ENCODE results near the gene PRRT4. TPM values are rescaled to one million over a fixed set of nuclear protein-coding genes. Genes with fewer than 3 reads are reported as not detected.

Gene PRRT4
- total RNA-seq = 6.8 TPM

- Histone ChIP-seq H3K27me3 (ENCODE audit: control insufficient read depth in 3 of 3, insufficient read depth in 3 of 3, low read length in 3 of 3) (peaks cover 0 to 3% (median 2%) of the 10 kb centered on the region in 3 donors), H3K27ac (ENCODE audit: low read depth, low read length) (no peak within 1 kb of the TSS), H3K9ac (ENCODE audit: low read depth in 1 of 3, low read length in 3 of 3) (peak within 1 kb of the TSS; percentile 47 to 74 (median 65))
Measured at GRCh38 chr7:128361411-128362379, at the start of gene PRRT4. TSS of gene PRRT4 (minus strand) at chr7:128361690.

DNA sequence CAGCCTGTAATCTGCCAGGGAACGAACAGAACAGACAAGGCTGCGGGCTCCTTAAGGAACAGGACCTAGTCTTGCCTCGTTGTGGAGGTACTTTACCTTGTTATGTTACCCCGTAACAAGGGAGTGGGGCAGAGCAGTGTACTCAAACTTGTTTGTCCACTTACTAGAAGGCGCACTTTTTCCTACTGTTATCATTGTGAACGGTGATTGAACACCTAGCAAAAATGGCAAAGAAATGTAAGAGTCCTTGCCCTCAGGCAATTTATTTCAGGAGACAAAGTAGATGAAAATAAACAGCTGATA, 48.9 kb upstream of the PRRT4 start:
- H3K4me3 ChIP-seq (ENCODE audit: low read length in 3 of 3) = peak overlapping the region; percentile 70 to 85 (median 84)
- H3K27me3 ChIP-seq (ENCODE audit: control insufficient read depth in 3 of 3, insufficient read depth in 3 of 3, low read length in 3 of 3) = peaks cover 0 to 14% (median 0%) of the 10 kb centered on the region in 3 donors
- peaks cover 22 to 34% (median 24%) of the 10 kb centered on the region in 3 donors for H3K4me1 ChIP-seq (ENCODE audit: control insufficient read depth in 3 of 3, insufficient read depth in 3 of 3, low read length in 3 of 3)
- no peaks in the 10 kb centered on the region for H3K9me3 ChIP-seq (ENCODE audit: control insufficient read depth in 3 of 3, low read length in 3 of 3)
- H3K9ac ChIP-seq (ENCODE audit: low read depth in 1 of 3, low read length in 3 of 3) = peak overlapping the region; percentile 67 to 85 (median 79)
- H3K36me3 ChIP-seq (ENCODE audit: control insufficient read depth in 3 of 3, insufficient read depth in 3 of 3, low read length in 3 of 3) = no peaks in the 10 kb centered on the region
- peak overlapping the region; percentile 71 for H3K27ac ChIP-seq (ENCODE audit: low read depth, low read length)

More at GRCh38 chr7:128361411-128362379, at the start of gene PRRT4:
- peaks cover 6 to 17% (median 16%) of the 10 kb centered on the region in 3 donors for H3K4me1 ChIP-seq (ENCODE audit: control insufficient read depth in 3 of 3, insufficient read depth in 3 of 3, low read length in 3 of 3)
- H3K36me3 ChIP-seq (ENCODE audit: control insufficient read depth in 3 of 3, insufficient read depth in 3 of 3, low read length in 3 of 3) = no peaks in the 10 kb centered on the region
- H3K9me3 ChIP-seq (ENCODE audit: control insufficient read depth in 3 of 3, low read length in 3 of 3) = no peaks in the 10 kb centered on the region
- H3K4me3 ChIP-seq (ENCODE audit: low read length in 3 of 3) = peak within 1 kb of the TSS; percentile 58 to 75 (median 61)

DNA sequence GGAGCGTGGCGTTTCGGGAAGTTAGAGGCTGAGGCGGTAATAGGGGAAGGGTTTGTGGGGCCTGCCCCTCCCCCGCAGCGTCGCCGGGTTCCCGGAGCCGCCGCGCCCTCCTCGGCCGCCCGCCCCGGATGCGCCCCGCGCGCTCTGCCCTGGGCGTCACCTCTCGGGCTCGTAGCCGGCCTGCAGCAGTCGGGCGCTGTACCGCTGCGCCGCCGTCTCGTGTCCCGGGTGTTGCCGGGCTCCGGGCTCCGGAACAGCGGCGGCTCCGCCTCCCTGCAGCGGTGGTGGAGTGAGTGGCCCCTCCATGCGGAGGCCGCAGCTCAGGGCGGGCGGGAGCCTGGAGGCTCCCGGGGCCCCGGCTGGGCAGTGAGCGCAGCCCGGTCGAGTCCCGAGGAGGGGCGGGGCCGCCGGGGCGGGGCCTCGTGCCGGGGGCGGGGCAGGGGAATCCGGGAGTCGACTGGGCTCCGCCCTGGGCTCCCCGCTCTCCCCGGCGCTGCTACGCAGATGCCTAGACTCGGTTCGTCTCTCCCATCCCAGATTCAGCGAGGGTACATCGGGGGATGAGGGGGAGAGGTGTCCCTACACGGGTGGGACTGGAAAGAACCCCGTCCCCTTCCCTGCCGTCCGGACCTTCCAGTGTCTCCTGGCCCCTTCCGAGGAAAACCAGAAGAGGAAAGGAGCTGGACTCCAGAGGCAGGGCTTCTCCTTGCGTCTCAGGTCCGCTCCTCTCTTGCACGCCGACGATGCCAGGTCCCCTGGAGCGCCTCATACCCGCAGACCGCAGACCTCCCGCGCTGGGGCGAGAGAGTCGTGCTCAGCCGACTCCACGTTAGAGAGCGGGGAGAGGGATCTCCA, 48.3 kb upstream of the PRRT4 start, which contains the start of gene IMPDH1:
Gene IMPDH1 (minus strand): TSS at position 387 of the 855 bp plus-strand sequence. CDS start 81 bp downstream, at position 306.
- Histone ChIP-seq H3K4me3 (ENCODE audit: low read length in 3 of 3) (peak within 1 kb of the TSS; percentile 70 to 85 (median 84)), H3K9me3 (ENCODE audit: control insufficient read depth in 3 of 3, low read length in 3 of 3) (no peaks in the 10 kb centered on the region), H3K27ac (ENCODE audit: low read depth, low read length) (peak within 1 kb of the TSS; percentile 71), H3K27me3 (ENCODE audit: control insufficient read depth in 3 of 3, insufficient read depth in 3 of 3, low read length in 3 of 3) (peaks cover 0 to 20% (median 4%) of the 10 kb centered on the region in 3 donors), H3K9ac (ENCODE audit: low read depth in 1 of 3, low read length in 3 of 3) (peak within 1 kb of the TSS; percentile 67 to 85 (median 79)), H3K4me1 (ENCODE audit: control insufficient read depth in 3 of 3, insufficient read depth in 3 of 3, low read length in 3 of 3) (peaks cover 28 to 40% (median 30%) of the 10 kb centered on the region in 3 donors), H3K36me3 (ENCODE audit: control insufficient read depth in 3 of 3, insufficient read depth in 3 of 3, low read length in 3 of 3) (no peaks in the 10 kb centered on the region)

DNA sequence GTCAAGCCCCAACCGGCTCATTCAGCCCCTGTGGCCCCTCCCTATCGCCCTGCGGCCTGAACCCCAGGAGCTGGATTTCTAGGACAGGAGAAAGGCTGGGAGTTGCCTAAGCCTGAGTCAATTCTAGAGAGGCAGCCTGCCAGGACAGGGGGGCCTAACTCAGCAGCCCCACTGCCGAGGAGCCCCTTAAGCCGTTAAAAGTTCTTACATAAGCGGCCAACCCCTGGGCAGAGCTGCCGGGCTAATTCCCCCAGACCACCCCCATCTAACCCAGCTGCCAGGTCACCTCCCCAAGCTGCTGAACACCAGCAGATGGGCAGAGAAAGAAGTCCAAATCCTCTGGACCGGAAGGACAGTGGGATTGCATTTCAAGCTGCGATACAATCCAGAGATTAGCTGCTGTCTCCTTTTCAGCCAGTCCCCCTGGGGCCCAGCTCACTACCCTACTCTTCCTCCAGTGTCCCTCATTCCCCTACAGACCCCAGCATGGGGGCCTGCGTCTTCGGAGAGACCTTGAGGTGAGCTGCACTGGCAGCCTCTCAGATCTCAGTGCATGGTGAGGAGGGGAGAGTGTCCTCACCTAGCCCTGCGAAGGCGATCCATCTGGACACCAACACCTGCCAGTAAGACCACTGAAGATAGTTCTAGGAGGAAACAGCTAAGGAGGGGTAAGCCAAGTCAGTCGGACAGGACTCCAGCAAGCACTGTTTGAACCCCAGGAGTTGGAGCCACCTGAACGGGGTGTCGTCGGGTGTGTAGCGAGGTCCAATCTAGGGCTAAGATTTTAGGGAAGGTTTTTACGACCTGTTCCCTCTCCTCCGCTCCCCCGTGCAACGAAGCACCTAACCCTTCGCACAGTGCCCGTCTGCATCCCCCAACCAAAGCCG, 47.5 kb upstream of the PRRT4 start:
- Histone ChIP-seq H3K27ac (ENCODE audit: low read depth, low read length) (peak overlapping the region; percentile 71), H3K4me1 (ENCODE audit: control insufficient read depth in 3 of 3, insufficient read depth in 3 of 3, low read length in 3 of 3) (peaks cover 31 to 49% (median 37%) of the 10 kb centered on the region in 3 donors), H3K9ac (ENCODE audit: low read depth in 1 of 3, low read length in 3 of 3) (peak overlapping the region; percentile 34 to 74 (median 60)), H3K4me3 (ENCODE audit: low read length in 3 of 3) (peak overlapping the region; percentile 70 to 74 (median 74)), H3K27me3 (ENCODE audit: control insufficient read depth in 3 of 3, insufficient read depth in 3 of 3, low read length in 3 of 3) (peaks cover 0 to 21% (median 9%) of the 10 kb centered on the region in 3 donors), H3K9me3 (ENCODE audit: control insufficient read depth in 3 of 3, low read length in 3 of 3) (no peaks in the 10 kb centered on the region), H3K36me3 (ENCODE audit: control insufficient read depth in 3 of 3, insufficient read depth in 3 of 3, low read length in 3 of 3) (no peaks in the 10 kb centered on the region)

GRCh38 chr7:128407751-128408708, 46.5 kb upstream of the PRRT4 start:
- Histone ChIP-seq H3K4me1 (ENCODE audit: control insufficient read depth in 3 of 3, insufficient read depth in 3 of 3, low read length in 3 of 3) (peaks cover 31 to 49% (median 38%) of the 10 kb centered on the region in 3 donors), H3K36me3 (ENCODE audit: control insufficient read depth in 3 of 3, insufficient read depth in 3 of 3, low read length in 3 of 3) (no peaks in the 10 kb centered on the region), H3K4me3 (ENCODE audit: low read length in 3 of 3) (no peak overlapping the region)

GRCh38 chr7:128407233-128407589, 45.7 kb upstream of the PRRT4 start:
- no peak overlapping the region for H3K27ac ChIP-seq (ENCODE audit: low read depth, low read length)
- H3K9me3 ChIP-seq (ENCODE audit: control insufficient read depth in 3 of 3, low read length in 3 of 3) = no peaks in the 10 kb centered on the region
- H3K9ac ChIP-seq (ENCODE audit: low read depth in 1 of 3, low read length in 3 of 3) = no peak overlapping the region
- H3K27me3 ChIP-seq (ENCODE audit: control insufficient read depth in 3 of 3, insufficient read depth in 3 of 3, low read length in 3 of 3) = peaks cover 0 to 21% (median 14%) of the 10 kb centered on the region in 3 donors
- no peak overlapping the region for H3K4me3 ChIP-seq (ENCODE audit: low read length in 3 of 3)
- no peaks in the 10 kb centered on the region for H3K36me3 ChIP-seq (ENCODE audit: control insufficient read depth in 3 of 3, insufficient read depth in 3 of 3, low read length in 3 of 3)
- peaks cover 31 to 49% (median 38%) of the 10 kb centered on the region in 3 donors for H3K4me1 ChIP-seq (ENCODE audit: control insufficient read depth in 3 of 3, insufficient read depth in 3 of 3, low read length in 3 of 3)

More at GRCh38 chr7:128407751-128408708, 46.5 kb upstream of the PRRT4 start:
- Histone ChIP-seq H3K9ac (ENCODE audit: low read depth in 1 of 3, low read length in 3 of 3) (peak overlapping the region in 1 of 3 donors; percentile 74), H3K27ac (ENCODE audit: low read depth, low read length) (peak overlapping the region; percentile 71), H3K27me3 (ENCODE audit: control insufficient read depth in 3 of 3, insufficient read depth in 3 of 3, low read length in 3 of 3) (peaks cover 0 to 21% (median 14%) of the 10 kb centered on the region in 3 donors), H3K9me3 (ENCODE audit: control insufficient read depth in 3 of 3, low read length in 3 of 3) (no peaks in the 10 kb centered on the region)

DNA sequence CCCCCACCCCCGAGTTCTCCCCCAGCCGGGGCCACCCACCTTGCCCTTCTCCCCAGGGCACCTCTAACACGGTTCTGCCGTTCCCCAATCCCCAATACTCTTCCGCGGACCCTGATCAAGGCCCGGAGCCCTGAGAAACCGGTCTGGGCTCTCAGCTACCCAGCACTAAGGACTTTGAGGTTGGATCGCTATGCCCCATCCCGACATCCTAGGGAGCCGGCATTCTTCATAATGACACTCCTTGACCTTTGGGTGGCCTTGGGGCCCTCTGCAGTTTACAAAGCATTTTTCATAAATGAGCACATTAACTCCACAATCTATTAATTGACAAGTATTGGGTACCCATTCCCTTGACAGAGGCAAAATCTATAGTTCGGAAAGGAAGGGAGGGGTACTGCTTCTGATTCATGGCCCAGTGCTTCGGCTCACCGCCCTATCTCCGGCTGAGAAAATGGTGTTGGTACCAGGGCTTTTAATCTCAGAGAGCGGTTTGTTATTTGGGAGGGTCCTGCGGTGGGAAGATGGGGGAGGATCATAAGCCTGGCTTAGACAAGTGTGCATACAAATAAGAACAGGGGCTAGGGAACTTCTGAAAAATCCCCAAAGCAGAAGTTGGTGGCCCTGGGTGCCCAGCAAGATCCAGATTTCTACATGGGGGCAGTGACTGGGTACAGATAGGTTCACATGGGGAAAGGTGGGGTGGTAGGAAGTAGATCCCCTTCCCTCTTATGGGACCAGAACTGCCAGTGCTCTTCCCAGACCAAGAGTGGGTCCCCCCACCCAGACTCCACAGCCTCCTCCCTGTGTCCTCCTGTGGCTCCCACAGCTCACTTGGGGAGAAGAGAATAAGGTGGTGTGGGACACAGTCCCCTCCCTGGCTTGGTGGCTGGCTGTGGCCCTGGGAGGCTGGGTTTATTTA, 45.1 kb upstream of the PRRT4 start:
- H3K9me3 ChIP-seq (ENCODE audit: control insufficient read depth in 3 of 3, low read length in 3 of 3) = no peaks in the 10 kb centered on the region
- no peak overlapping the region for H3K9ac ChIP-seq (ENCODE audit: low read depth in 1 of 3, low read length in 3 of 3)
- no peaks in the 10 kb centered on the region for H3K36me3 ChIP-seq (ENCODE audit: control insufficient read depth in 3 of 3, insufficient read depth in 3 of 3, low read length in 3 of 3)
- H3K4me3 ChIP-seq (ENCODE audit: low read length in 3 of 3) = no peak overlapping the region
- H3K27ac ChIP-seq (ENCODE audit: low read depth, low read length) = no peak overlapping the region
- peaks cover 0 to 21% (median 14%) of the 10 kb centered on the region in 3 donors for H3K27me3 ChIP-seq (ENCODE audit: control insufficient read depth in 3 of 3, insufficient read depth in 3 of 3, low read length in 3 of 3)
- peaks cover 31 to 49% (median 38%) of the 10 kb centered on the region in 3 donors for H3K4me1 ChIP-seq (ENCODE audit: control insufficient read depth in 3 of 3, insufficient read depth in 3 of 3, low read length in 3 of 3)

All from skeletal muscle tissue (tissue), 4 donors.